ENCODE results near the gene HEBP2.

DNA sequence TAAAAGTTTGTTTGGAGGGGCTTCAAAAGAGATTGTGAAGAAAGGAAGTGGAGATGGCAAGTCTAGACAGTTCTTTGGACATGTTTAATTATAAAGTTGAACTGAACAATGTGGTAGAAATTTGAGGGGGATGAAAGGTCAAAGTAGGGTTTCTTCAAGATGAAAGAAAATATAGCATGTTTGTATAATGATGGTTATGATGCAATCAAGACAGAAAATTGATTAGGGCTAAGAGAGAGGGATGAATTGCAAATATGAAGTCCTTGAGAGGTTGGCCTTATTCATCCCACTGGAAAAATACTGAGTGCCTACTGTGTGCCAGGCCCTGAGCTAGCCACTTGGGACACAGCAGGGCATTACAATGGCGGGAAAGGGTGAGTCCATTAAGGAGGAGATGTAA, 57.6 kb downstream of the HEBP2 start:
- TF ChIP-seq POLR2A (IDR thresholded peaks at IDR 0.05), result no peak
- TF ChIP-seq CTCF (IDR thresholded peaks at IDR 0.05), result no peak

All from thyroid gland (tissue), 4 donors.